HG03439 (cell line): ENCODE results near the gene ARHGAP26.

ENCODE experiments used
- ATAC-seq: cut with Tn5 transposase; IDR thresholded peaks from one replicate; pipeline ENCODE4 v1.9.1; 2021; ENCODE audit warnings: mild to moderate bottlenecking, moderate library complexity; ENCODE audit not compliant: unreplicated experiment

The ARHGAP26 gene

DNA sequence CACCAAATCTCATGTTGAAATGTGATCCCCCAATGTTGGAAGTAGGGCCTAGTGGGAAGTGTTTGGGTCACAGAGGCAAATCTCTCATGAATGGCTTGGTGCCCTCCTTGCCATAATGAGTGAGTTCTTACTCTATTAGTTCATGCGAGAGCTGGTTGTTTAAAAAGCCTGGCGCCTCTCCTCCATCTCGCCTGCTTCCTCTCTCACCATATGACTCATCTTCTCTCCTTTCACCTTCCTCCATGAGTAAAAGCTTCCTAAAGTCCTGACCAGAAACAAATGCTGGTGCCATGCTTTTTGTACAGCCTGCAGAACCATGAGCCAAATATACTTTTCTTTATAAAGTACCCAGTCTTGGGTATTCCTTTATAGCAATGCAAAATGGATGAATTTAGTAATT is 20.9 kb upstream of the ARHGAP26 start:
- ATAC-seq: no peak

DNA sequence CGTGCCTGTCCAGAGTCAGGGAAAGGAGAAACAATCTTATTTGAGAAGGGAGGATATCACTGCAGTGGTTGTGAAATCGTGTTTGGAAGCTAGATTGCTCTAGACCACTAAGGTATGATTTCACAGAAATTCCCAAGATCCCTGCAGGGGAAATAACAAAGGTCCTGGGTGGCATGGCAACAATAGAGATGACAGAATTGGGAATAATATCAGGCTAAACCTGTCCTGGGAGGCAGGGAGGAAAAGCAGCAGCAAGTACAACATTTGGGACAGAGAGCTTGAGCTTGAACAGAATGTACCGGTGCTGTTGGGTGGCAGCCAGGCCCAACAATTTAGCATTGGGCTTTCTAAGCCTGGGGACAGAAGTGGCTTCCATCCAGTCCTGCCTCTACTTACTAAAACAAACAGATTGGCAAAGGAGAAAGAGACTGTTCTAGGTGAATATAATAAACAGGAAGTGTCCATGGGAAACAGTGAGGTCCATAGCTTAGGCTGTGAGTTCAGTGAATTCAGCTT is 17.0 kb upstream of the ARHGAP26 start:
- ATAC-seq: no peak

DNA sequence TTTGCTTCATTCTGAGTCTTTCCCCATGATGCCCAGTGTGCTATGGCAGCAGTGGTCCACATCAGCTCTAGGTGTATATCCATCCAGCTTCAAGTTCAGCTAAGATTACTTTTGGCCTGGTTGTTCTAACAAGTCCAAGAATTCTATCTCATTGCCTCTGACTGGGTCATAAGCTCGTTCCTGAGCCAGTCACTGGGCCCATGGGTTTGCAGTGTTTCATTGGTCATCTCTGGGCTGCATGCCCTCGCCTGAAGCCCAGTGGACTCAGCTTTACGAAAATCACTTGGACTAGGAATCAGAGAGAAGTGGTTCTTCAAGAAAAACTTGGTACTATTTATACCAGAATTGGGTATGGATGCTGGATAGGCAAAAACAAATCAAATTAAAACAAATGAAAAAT is 16.1 kb upstream of the ARHGAP26 start:
- no peak for ATAC-seq

DNA sequence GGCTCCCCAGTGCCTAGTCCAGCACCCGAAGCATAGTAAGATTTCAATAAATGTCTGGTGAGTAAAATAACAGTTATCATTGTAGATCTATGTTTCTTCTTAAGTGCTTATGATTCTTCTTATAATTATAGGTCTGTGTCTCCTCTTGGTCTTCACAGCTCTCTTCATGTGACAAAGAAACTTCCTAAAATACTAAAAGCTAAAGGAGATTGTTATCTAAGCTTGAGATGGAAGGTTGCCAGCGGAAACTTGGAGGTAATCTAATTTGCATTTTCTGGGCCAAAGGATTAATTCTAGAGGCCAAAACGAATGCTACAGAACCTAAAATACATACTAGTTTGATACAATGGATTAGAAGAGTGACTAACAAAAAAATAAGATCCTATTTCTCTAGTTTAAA is 13.6 kb upstream of the ARHGAP26 start:
- no peak for ATAC-seq

GRCh38 chr5:142757564-142757963 is 12.6 kb upstream of the ARHGAP26 start:
- ATAC-seq: no peak

- ATAC-seq: no peak
Measured at GRCh38 chr5:142758062-142758795, 11.9 kb upstream of the ARHGAP26 start.

DNA sequence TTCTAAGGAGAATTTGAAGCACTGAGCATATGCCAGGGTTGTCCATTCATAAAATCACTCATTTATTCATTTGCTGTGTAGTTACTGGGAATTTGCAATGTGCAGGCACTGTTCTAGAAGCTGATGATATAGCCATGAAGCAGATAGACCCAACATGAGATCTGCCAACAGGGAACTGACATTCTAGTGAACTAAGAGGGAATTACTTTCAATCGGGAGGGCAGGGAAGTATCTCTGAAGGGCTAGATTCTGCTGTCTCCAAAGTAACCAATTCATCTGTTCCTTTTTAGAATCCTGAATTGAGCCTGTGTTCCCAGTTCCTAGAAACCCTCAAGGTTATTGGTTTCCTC is 11.4 kb upstream of the ARHGAP26 start:
- no peak for ATAC-seq

DNA sequence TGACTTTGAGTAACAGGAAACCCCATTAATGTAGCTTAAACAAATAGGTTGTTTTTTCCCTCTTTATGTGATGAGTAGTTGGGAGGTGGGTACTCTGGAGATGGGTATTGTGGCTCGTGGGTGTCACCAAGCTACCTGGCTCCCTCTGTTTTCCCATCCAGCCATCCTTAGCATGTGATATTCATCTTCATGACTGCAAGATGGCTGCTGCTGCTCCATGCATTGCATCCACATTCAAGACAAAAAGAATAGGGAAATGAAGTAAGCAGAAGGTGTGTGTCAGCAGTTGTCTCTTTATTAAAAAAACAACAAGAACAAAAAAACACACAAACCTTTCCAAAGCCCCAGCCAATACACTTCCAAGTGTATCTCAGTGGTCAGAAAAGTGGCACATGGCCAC is 6.5 kb upstream of the ARHGAP26 start:
- no peak for ATAC-seq

GRCh38 chr5:142767178-142767577 is 3.0 kb upstream of the ARHGAP26 start:
- no peak for ATAC-seq

DNA sequence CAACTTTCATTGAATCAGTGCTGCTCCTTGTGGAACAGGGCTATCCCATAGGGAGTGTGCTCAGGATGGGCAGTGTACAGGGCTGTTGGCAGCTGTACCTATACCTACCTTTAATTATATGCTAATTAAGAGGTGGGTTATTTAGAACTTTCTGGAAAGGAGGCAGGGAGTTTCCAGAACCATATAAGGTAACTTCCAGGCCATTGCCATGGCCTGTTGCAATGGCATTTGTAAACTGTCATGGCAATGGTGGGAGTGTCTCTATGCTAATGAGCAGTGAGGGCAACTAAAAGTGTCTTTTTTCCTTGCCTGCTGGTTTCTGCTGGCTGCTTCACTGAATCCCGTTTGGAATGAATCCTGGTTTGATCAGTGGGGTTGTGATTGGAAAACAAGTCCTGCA is 2.3 kb upstream of the ARHGAP26 start:
- no peak for ATAC-seq

GRCh38 chr5:142769251-142769792 is 855 bp upstream of the ARHGAP26 start:
- no peak for ATAC-seq

DNA sequence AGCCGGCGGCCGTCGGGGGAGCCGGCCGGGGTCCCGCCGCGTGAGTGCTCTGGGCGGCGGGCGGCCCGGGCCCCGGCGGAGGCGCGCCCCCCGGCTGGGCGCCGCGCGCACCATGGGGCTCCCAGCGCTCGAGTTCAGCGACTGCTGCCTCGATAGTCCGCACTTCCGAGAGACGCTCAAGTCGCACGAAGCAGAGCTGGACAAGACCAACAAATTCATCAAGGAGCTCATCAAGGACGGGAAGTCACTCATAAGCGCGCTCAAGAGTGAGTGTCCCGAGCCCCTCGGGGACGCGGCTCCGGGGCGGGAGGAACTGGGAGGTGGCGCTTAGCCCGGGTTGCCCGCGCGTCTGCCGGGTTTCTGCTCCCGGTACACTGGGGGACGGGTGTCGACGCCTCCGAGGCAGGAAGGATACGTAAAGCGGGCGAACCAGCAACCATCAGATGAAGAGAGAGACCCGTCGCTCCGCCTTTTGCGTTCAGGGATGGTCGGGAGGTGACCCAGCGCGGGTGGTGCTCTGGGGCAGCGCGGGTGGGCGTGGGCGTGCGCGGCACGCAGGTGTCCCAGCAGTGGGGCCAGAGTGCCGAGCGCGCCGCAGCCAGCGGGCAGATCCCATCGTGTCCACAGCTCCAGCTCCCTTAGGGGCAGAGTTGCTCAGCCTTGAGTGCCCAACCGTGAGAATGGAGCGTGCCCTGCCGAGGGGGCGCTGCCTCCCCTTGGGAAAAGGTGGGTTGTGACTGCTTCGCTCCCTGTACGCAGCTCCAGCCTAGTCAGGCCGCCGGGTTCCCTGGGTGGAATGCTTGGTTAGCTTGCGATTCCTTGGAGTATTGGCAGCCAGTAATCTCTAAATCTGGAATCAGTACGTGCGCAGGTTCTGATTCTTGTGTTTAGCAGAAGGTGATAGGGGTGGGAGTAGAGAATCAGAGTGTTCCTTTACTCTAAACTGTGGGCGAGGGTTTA is 753 bp downstream of the ARHGAP26 start:
- peak; percentile 24 for ATAC-seq

GRCh38 chr5:142771666-142772065 is 1.5 kb downstream of the ARHGAP26 start:
- ATAC-seq: no peak

DNA sequence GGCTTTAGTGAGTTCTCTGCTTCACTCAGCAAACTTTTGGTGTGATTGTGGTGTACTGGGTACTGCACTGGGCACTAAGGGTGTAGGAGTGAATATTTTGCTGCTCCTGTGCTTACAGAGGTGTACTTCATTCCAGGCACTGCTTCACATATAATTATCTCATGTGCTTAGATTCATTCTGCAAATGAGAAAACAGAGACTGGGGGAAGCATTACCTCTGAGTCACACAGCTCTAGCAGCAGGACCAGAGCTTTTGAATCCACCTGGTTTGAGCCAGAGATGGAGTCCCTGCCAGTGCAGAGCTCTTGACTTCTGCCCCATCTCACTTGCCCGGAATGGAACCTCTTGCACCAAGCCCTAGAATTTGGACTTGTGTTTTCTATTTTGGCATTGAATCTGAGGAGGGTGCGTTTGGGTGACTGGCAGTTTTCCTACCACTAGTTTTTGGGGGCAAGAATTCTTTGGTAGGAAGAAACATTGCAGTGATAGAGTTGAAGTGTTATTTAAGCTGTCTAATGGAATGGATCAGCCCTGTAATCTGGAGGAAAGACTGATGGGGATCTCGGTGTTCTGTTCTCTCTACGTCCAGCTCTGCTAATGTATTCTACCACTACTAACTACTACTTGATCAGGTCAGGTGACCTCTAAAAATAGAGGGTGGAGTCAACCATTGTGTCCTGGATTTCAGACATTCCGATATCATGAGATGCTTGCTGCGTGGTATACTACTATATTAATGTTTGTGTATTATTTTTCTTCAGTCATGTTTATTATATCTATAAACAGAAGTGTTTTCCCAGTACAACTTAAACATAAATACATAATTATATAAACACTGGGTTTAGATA is 2.5 kb downstream of the ARHGAP26 start:
- ATAC-seq: no peak

DNA sequence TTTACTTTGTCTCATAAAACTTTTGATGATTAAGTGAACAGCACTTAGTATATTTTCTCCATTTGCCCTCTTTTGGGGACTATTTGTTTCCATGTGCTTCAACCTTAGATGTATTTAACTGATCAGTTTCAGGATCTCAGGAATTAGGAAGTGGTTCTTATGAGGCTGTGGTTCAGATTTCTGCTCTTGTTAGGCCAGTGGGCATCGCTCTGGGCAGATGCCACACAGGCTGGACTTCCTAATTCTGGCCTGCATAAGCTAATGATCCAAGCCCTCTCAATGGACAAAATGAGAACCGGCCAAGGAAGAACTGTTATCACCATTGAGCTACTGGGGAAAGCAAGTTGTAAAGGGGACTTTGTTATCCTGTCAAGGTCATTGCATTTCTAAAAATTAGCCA is 6.9 kb downstream of the ARHGAP26 start:
- ATAC-seq: no peak

- no peak for ATAC-seq
Measured at GRCh38 chr5:142777850-142778249, 7.7 kb downstream of the ARHGAP26 start.

DNA sequence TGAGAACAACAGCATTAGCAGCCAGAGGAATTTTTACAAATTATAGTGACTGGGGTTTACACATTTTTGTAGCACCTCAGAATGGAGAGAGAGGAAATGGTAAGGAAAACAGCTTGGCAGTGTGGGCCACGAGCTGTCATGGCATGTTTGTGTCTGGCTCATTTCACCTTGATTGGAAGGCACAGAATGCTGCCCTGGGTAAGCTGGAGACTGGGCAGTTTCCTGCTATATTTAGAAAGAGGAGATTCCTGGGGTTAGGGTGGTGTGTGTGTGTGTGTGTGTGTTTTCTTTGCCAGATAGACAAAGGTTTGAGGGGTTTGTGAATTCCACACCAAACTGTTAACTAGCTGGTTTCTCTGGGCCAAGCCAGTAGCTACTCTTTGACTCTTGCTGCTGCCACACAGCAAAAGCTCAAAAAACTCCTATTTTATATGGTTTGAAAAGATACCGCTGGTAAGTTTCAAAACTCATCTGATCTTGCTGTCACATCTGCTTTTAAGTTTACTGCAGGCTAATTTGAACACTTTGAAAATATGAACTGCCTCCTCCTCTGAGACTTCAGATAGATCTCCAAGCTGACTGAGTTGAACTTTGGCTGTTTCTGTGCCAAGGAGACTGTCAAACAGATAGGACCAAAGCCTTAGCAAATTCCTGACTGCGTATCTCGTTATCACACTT is 9.1 kb downstream of the ARHGAP26 start:
- no peak for ATAC-seq

- ATAC-seq: no peak
Measured at GRCh38 chr5:142780871-142781270, 10.7 kb downstream of the ARHGAP26 start.

GRCh38 chr5:142782976-142783530 is 12.9 kb downstream of the ARHGAP26 start:
- no peak for ATAC-seq
